Measurements from ENCODE around the gene FCMR. TPM values are rescaled to one million over a fixed set of nuclear protein-coding genes. Genes with fewer than 3 reads are reported as not detected.

The FCMR gene
- total RNA-seq, 1 donor from 2014 or later = not detected

DNA sequence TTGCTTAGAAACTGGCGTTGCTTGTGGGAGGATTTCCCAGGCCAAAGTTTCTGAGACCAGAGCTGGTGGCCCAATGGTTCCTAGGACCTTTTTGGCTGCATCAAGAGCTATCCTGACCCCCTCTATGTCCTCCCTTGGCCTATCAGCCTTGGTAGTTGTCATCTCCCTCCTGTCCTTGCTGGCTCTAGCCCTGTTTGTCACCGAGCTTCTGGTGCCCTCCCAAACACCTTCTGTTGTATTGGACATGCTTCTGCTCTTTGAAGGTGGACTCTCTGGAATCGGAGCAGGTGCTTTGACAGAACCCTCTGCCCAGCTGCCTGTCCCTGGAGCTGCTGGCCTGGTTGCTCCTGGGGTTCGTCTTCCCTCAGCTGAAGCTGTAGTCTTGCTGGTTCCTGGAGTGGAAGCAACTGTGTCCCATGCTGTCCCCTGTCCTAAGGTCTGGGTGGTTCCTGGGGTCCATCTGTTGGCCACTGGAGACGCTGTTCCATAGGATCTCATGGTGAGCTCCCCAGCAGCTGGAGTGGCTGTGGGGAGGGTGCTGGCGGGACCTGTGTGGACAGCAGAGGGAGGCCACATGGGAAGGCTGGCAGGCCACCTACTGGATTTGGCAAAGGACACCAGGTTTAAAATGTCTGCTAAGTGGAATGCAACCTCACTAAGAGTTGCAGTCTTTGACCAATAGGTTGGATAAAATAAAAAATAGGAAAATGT is 39.1 kb upstream of the FCMR start:
- FAIRE-seq = no peak
- no peak for TF ChIP-seq CTCF (IDR thresholded peaks at IDR 0.05; ENCODE audit: insufficient read depth, low read length, severe bottlenecking)
- Histone ChIP-seq H3K27me3 (ENCODE audit: control insufficient read depth, insufficient read depth, low read length) (no peaks in the 10 kb centered on the region), H3K4me3 (ENCODE audit: low read depth, low read length) (no peak overlapping the region), H3K36me3 (ENCODE audit: control insufficient read depth, insufficient read depth, low read length) (no peaks in the 10 kb centered on the region)
- no peak for DNase-seq (ENCODE audit: low read depth)

DNA sequence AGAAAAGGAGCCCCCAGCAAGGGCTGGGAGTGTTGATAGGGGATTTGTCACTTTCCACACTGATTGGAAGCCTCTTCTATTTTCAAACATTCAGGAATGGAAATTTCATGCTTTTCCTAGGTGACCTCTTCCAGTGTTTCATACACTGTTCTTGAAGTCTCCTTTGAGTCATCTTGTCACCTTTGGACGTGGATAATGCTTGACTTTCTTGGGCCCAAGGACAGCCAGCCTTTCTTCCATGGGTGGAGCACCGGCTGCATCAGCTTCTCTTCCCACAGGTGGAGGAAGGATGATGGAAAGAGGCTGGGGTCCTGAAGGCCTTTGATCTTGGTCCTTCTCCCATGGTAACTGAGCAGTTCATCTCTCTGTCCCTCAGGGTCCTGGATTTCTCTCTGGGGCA is 36.4 kb upstream of the FCMR start:
- H3K36me3 ChIP-seq (ENCODE audit: control insufficient read depth, insufficient read depth, low read length) = no peaks in the 10 kb centered on the region
- FAIRE-seq = no peak
- no peaks in the 10 kb centered on the region for H3K27me3 ChIP-seq (ENCODE audit: control insufficient read depth, insufficient read depth, low read length)

DNA sequence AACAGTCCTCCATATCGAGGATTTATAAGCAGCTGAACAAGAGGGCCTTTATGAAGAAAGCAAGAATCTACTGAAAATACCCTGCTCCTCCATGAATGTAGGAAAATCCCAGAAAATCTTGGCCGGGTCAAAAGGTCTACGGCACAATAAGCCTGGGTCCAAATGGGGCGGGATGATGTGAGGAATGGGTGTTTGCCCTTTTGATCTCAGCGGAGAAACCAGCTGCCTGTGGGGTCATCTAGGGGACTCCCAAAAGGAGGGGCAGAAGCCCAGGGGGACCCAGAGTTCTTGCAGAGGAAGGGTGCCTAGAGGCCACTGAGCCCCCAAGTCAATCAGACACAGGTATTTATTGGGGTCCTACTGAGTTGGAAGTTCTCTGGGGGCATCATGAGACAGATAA is 35.9 kb upstream of the FCMR start:
- no peaks in the 10 kb centered on the region for H3K36me3 ChIP-seq (ENCODE audit: control insufficient read depth, insufficient read depth, low read length)

More for the DNA sequence above, 36.4 kb upstream of the FCMR start:
- H3K4me3 ChIP-seq (ENCODE audit: low read depth, low read length) = no peak overlapping the region
- no peak for TF ChIP-seq CTCF (IDR thresholded peaks at IDR 0.05; ENCODE audit: insufficient read depth, low read length, severe bottlenecking)
- no peak for DNase-seq (ENCODE audit: low read depth)

GRCh38 chr1:206955476-206956451 is 34.0 kb upstream of the FCMR start:
- Histone ChIP-seq H3K4me3 (ENCODE audit: low read depth, low read length) (no peak overlapping the region), H3K36me3 (ENCODE audit: control insufficient read depth, insufficient read depth, low read length) (no peaks in the 10 kb centered on the region), H3K27me3 (ENCODE audit: control insufficient read depth, insufficient read depth, low read length) (no peaks in the 10 kb centered on the region)
- DNase-seq (ENCODE audit: low read depth) = no peak
- no peak for TF ChIP-seq CTCF (IDR thresholded peaks at IDR 0.05; ENCODE audit: insufficient read depth, low read length, severe bottlenecking)
- FAIRE-seq = no peak

More for the DNA sequence above, 35.9 kb upstream of the FCMR start:
- DNase-seq (ENCODE audit: low read depth) = no peak
- no peak for TF ChIP-seq CTCF (IDR thresholded peaks at IDR 0.05; ENCODE audit: insufficient read depth, low read length, severe bottlenecking)
- H3K4me3 ChIP-seq (ENCODE audit: low read depth, low read length) = no peak overlapping the region
- no peak for FAIRE-seq
- no peaks in the 10 kb centered on the region for H3K27me3 ChIP-seq (ENCODE audit: control insufficient read depth, insufficient read depth, low read length)

DNA sequence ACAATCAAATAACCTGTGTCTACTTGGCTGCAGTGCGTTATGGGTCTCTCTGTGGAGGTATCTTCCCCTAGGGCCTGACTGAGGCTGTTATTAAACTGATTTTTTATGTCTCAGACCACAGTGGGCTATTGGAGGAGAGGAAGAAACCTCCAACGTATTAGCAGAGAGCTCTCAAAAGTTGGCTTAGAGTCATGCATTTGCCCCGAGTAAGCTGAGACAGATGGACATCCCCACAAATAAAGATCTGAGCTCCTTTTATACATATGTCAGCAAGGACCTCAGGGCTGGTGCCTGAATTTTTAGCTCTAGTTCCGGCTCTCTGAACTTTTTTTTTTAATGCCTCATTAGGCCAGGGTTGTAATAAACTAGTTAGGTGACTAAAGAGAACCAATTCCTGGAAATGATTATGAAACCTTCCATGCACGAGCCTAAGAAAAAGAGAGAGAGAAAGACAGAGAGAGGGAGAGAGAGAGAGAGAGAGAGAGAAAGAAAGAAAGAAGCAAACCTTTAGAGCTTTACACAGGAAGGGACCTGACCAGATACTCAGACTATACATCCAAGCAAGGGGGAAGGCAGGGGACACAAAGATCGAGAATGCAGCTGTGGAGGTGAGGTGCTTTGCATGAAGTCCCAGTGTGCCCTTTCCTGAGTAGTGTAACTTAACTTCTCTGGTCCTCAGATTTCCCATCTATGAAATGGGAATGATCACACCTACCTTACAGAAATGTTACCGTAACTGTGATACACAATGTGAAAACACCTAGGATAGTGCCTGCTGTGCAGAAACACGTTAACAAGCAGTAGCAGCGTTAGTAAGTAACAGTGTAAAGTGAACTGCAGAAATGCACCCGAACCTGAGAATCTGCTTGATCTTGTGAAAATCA is 33.0 kb upstream of the FCMR start:
- TF ChIP-seq CTCF (IDR thresholded peaks at IDR 0.05; ENCODE audit: insufficient read depth, low read length, severe bottlenecking) = no peak
- Histone ChIP-seq H3K36me3 (ENCODE audit: control insufficient read depth, insufficient read depth, low read length) (no peaks in the 10 kb centered on the region), H3K4me3 (ENCODE audit: low read depth, low read length) (no peak overlapping the region), H3K27me3 (ENCODE audit: control insufficient read depth, insufficient read depth, low read length) (no peaks in the 10 kb centered on the region)
- DNase-seq (ENCODE audit: low read depth) = peak; percentile 24
- no peak for FAIRE-seq
